Psoas muscle (tissue), 8 donors: ENCODE results near the gene WDR1. TPM values are rescaled to one million over a fixed set of nuclear protein-coding genes. Genes with fewer than 3 reads are reported as not detected.
A peak's percentile ranks its signal among the peaks of the same experiment; 100 is the strongest.

Experiments
- ATAC-seq, 4 donors: fragments of 200-7000 bp; cut with Tn5 transposase; one replicate each; pipeline ENCODE4 v1.9.1; 2020; ENCODE audit warnings: moderate library complexity in 3 of 4, mild to moderate bottlenecking in 2 of 4
- DNase-seq, 2 donors: peaks; one replicate each; pipeline ENCODE4 v3.0.0-alpha.2; 2020
- H3K27ac ChIP-seq: fragments of 200-600 bp; one replicate; pipeline ENCODE4 v1.8.0; 2022
- H3K27me3 ChIP-seq, 3 donors: fragments of 200-600 bp in 1 of 3; one replicate each; pipeline versions ENCODE4 v1.6.1 to v1.8.0; 2013 to 2022; ENCODE audit warnings: low read length in 2 of 3, mild to moderate bottlenecking in 2 of 3, moderate library complexity in 1 of 3; ENCODE audit not compliant: insufficient read depth in 3 of 3
- H3K36me3 ChIP-seq, 2 donors: fragments of 200-600 bp in 1 of 2; one replicate each; pipeline versions ENCODE4 v1.6.1 to v1.8.0; 2013 to 2022; ENCODE audit warnings: low read depth in 1 of 2, mild to moderate bottlenecking in 1 of 2, moderate library complexity in 1 of 2; ENCODE audit not compliant: insufficient read depth in 1 of 2
- H3K4me1 ChIP-seq: fragments of 200-600 bp; one replicate; pipeline ENCODE4 v1.8.0; 2022
- H3K4me3 ChIP-seq: fragments of 200-600 bp; one replicate; pipeline ENCODE4 v1.8.0; 2022; ENCODE audit warnings: mild to moderate bottlenecking
- H3K9me3 ChIP-seq: fragments of 200-600 bp; one replicate; pipeline ENCODE4 v1.8.0; 2022
- WGBS, 3 donors: extraction: QIAGEN DNeasy Blood & Tissue Kit; methylation state at CpG; one replicate each; pipeline versions ENCODE4 v1.1.6 to v1.1.7; 2013; 5-methylcytosine and 5-hydroxymethylcytosine counted together
- intact Hi-C, 2 donors: fragments of 100-400 bp; cut with DNase I; formaldehyde crosslinking; loops; one replicate each; pipeline versions ENCODE4 v1.11.0 to v1.14.2; 2022
- polyA plus RNA-seq, 3 donors: library from polyadenylated mRNA; stranded (reverse); fragments of 200-250 nt; gene quantifications; one replicate each; pipeline ENCODE4 v1.2.3, GENCODE V29; 2013
- total RNA-seq, 4 donors: library from RNA; stranded (reverse); fragmentation: NEBNext Ultra II Directional in 2 of 4; extraction: Animal tissue kit (Norgen Biotek cat#: 25700) in 2 of 4; gene quantifications; one replicate each; pipeline versions ENCODE4 v1.2.1 to v1.2.4, GENCODE V29; 2021 to 2023
- TF ChIP-seq, protein P1 (sequence below): fragments of 200-600 bp; IDR thresholded peaks from one replicate; pipeline ENCODE4 v1.8.0; 2022; ENCODE audit warnings: antibody characterized with exemption
- donor health status: healthy with polysubstance abuse.
- donor health status: DM: no; HTN: no; CAD: no; lungs with moderate emphysema.
- donor health status: Bipolar disorder and iron deficiency.
- donor health status: healthy.
- donor health status: DM: yes; HTN: yes; CAD: no.
- donor health status: DM: no; HTN: no; CAD: no.
- donor health status: DM: no; HTN: no; CAD: no.
- donor health status: DM: yes; HTN: yes; CAD: no.

WDR1 gene
- total and polyA plus RNA-seq, 7 donors = 55.6 to 273 (median 106) TPM

GRCh38 chr4:10085828-10086505 lies 30.6 kb downstream of the WDR1 start:
- no peaks in the 10 kb centered on the region for H3K27me3 ChIP-seq
- peaks cover 34 to 99% of the 10 kb centered on the region in 2 donors for H3K36me3 ChIP-seq
- TF ChIP-seq, protein P1, sequence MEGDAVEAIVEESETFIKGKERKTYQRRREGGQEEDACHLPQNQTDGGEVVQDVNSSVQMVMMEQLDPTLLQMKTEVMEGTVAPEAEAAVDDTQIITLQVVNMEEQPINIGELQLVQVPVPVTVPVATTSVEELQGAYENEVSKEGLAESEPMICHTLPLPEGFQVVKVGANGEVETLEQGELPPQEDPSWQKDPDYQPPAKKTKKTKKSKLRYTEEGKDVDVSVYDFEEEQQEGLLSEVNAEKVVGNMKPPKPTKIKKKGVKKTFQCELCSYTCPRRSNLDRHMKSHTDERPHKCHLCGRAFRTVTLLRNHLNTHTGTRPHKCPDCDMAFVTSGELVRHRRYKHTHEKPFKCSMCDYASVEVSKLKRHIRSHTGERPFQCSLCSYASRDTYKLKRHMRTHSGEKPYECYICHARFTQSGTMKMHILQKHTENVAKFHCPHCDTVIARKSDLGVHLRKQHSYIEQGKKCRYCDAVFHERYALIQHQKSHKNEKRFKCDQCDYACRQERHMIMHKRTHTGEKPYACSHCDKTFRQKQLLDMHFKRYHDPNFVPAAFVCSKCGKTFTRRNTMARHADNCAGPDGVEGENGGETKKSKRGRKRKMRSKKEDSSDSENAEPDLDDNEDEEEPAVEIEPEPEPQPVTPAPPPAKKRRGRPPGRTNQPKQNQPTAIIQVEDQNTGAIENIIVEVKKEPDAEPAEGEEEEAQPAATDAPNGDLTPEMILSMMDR = no peak
- peak overlapping the region; percentile 93 for H3K27ac ChIP-seq
- H3K4me1 ChIP-seq = peaks cover 44% of the 10 kb centered on the region
- H3K9me3 ChIP-seq = no peaks in the 10 kb centered on the region
- ATAC-seq (no peak), DNase-seq (peak; percentile 1 to 39)
- H3K4me3 ChIP-seq = no peak overlapping the region
- intact Hi-C loops = no loop called here
- WGBS, 3 donors = 69 to 78% (median 71%) methylated on average over 23 of the region's 23 CpGs

DNA sequence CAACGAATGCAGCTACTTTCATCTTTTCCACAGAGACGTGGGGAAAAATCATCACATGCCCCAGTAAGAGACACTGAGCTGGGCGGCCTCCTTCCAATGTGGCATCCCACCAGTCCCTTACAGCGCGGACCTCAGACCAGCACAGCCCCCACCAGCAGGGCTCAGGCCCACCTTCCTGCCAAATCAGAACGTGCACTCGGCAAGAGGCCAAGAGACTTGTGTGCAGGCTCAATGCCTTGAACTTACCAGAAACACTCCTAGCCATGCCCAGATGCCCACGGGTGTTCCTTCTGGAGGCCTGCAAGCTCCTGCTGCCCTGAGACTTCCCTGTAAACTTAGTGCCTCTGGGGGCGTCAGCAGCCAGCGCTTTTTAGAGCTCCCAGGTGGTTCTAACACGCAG lies 31.2 kb downstream of the WDR1 start:
- Histone ChIP-seq H3K4me3 (no peak overlapping the region), H3K36me3 (peaks cover 35 to 99% of the 10 kb centered on the region in 2 donors), H3K9me3 (no peaks in the 10 kb centered on the region), H3K27me3 (no peaks in the 10 kb centered on the region), H3K27ac (peak overlapping the region; percentile 93), H3K4me1 (peaks cover 40% of the 10 kb centered on the region)
- 50 to 58% (median 55%) methylated on average over 11 of the region's 11 CpGs for WGBS, 3 donors
- intact Hi-C loops = no loop called here
- TF ChIP-seq, protein P1 = no peak
- DNase-seq (peak in 1 of 2 donors; percentile 49), ATAC-seq (no peak)

DNA sequence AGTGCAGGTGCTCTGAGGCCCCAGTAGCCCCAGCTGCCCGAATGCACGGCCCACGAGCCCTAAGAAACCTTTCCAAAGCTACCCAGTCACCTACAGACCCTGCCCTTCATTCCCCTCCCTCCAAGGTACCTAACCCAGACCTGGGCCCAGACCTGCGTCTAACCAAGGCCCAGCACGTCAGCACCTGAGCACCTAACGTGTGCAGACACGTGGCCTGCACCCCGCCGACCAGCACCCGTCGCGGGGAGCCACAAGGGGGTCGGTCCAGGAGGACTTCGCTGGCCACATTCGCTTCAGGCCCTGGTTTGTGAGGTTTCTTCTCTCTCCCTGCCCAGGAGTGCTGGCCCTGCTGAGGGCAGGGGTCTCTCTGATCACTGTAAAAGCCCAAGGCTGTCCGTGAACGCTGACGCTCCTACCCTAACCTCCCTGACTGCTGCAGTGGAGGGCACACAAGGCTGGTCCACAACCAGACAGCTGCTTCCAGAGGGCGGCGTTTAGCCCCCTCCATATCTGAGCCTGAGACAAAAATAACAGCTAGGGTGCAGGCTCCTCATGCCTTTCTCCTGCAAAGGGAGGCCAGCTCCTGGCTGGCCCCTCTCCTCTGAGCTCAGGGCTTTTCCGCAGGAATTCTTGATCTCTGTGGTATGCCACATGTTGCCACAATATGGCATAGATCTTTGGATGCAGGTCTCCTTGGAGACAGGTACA lies 31.8 kb downstream of the WDR1 start:
- ATAC-seq = peak; percentile 26 to 60 (median 52)
- intact Hi-C loops = loop anchor here in 1 of 2 donors (5.0 kb wide), 1 partner anchor 32 kb away; the partner anchor contains the start of gene WDR1
- Histone ChIP-seq H3K9me3 (no peaks in the 10 kb centered on the region), H3K27ac (peak overlapping the region; percentile 93), H3K27me3 (no peaks in the 10 kb centered on the region), H3K4me1 (peaks cover 34% of the 10 kb centered on the region), H3K36me3 (peaks cover 35 to 99% of the 10 kb centered on the region in 2 donors), H3K4me3 (no peak overlapping the region)
- TF ChIP-seq, protein P1 = no peak
- DNase-seq = peak in 1 of 2 donors; percentile 48
- WGBS, 3 donors = 53 to 68% (median 53%) methylated on average over 21 of the region's 21 CpGs

- peaks cover 32 to 100% of the 10 kb centered on the region in 2 donors for H3K36me3 ChIP-seq
- H3K4me3 ChIP-seq = no peak overlapping the region
- H3K27me3 ChIP-seq = no peaks in the 10 kb centered on the region
- H3K4me1 ChIP-seq = peaks cover 26% of the 10 kb centered on the region
- ATAC-seq (peak; percentile 86 to 94 (median 90)), DNase-seq (peak in 1 of 2 donors; percentile 87)
- 32 to 36% (median 36%) methylated on average over 23 of the region's 23 CpGs for WGBS, 3 donors
- intact Hi-C loops = loop anchor here in 1 of 2 donors (5.0 kb wide), 1 partner anchor 33 kb away; the partner anchor contains the start of gene WDR1
- no peaks in the 10 kb centered on the region for H3K9me3 ChIP-seq
- H3K27ac ChIP-seq = peak overlapping the region; percentile 93
- TF ChIP-seq, protein P1 = no peak
Measured at GRCh38 chr4:10083861-10084641, 32.5 kb downstream of the WDR1 start.
